HG02852 (cell line): ENCODE results near the gene KIF26A.
"Not testable (repeated sequence)": the region's sequence is repeated elsewhere in the genome, so short reads cannot be mapped to it uniquely, and the experiment has no call there.

Experiments
- ATAC-seq: cut with Tn5 transposase; IDR thresholded peaks from one replicate; pipeline ENCODE4 v1.9.1; 2021; ENCODE audit warnings: mild to moderate bottlenecking, moderate library complexity; ENCODE audit not compliant: unreplicated experiment

Gene KIF26A

GRCh38 chr14:104142946-104143470, 4.6 kb downstream of the KIF26A start:
- no peak for ATAC-seq

- ATAC-seq, result no peak
Measured at GRCh38 chr14:104143521-104144452, 5.4 kb downstream of the KIF26A start.

GRCh38 chr14:104144453-104144790, 6.0 kb downstream of the KIF26A start:
- ATAC-seq, result no peak

- ATAC-seq, result no peak
Measured at GRCh38 chr14:104144911-104145825, 6.8 kb downstream of the KIF26A start.

GRCh38 chr14:104145826-104146601, 7.6 kb downstream of the KIF26A start:
- no peak for ATAC-seq

GRCh38 chr14:104146651-104147345, 8.4 kb downstream of the KIF26A start:
- ATAC-seq, result no peak

- ATAC-seq, result no peak
Measured at GRCh38 chr14:104147346-104148125, 9.1 kb downstream of the KIF26A start.

GRCh38 chr14:104148433-104149277, 10.3 kb downstream of the KIF26A start:
- no peak for ATAC-seq

- no peak for ATAC-seq
Measured at GRCh38 chr14:104149278-104149595, 10.8 kb downstream of the KIF26A start.

GRCh38 chr14:104149617-104150135, 11.3 kb downstream of the KIF26A start:
- ATAC-seq, result no peak

- no peak for ATAC-seq
Measured at GRCh38 chr14:104150136-104151025, 12.0 kb downstream of the KIF26A start.

GRCh38 chr14:104151026-104151381, 12.6 kb downstream of the KIF26A start:
- no peak for ATAC-seq

- no peak for ATAC-seq
Measured at GRCh38 chr14:104151566-104152245, 13.3 kb downstream of the KIF26A start.

- no peak for ATAC-seq
Measured at GRCh38 chr14:104152246-104152575, 13.8 kb downstream of the KIF26A start.

- ATAC-seq, result no peak
Measured at GRCh38 chr14:104152686-104153393, 14.5 kb downstream of the KIF26A start.

- not testable (repeated sequence) for ATAC-seq
Measured at GRCh38 chr14:104153394-104153755, 15.0 kb downstream of the KIF26A start.
